Measurements from ENCODE around the gene SYT15B. TPM values are rescaled to one million over a fixed set of nuclear protein-coding genes. Genes with fewer than 3 reads are reported as not detected.
"Not testable (repeated sequence)": the region's sequence is repeated elsewhere in the genome, so short reads cannot be mapped to it uniquely, and the experiment has no call there.

Gene SYT15B
- polyA plus RNA-seq, 6 donors from 2014 or later = not detected

- H3K4me3 Mint-ChIP-seq; H3K27me3 Mint-ChIP-seq; H3K4me1 Mint-ChIP-seq; H3K9me3 Mint-ChIP-seq; ATAC-seq (ENCODE audit: low read depth in 2 of 2); DNase-seq; H3K36me3 Mint-ChIP-seq; H3K27ac Mint-ChIP-seq: not testable (repeated sequence)
Measured at GRCh38 chr10:47751821-47752220, 11.6 kb downstream of the SYT15B start.

GRCh38 chr10:47750360-47750759 is 13.0 kb downstream of the SYT15B start:
- DNase-seq, H3K27me3 Mint-ChIP-seq: not testable (repeated sequence)

GRCh38 chr10:47746780-47747376 is 16.5 kb downstream of the SYT15B start:
- not testable (repeated sequence) for H3K27me3 Mint-ChIP-seq; ATAC-seq (ENCODE audit: low read depth in 2 of 2); H3K27ac Mint-ChIP-seq; H3K9me3 Mint-ChIP-seq; H3K36me3 Mint-ChIP-seq; H3K4me1 Mint-ChIP-seq; H3K4me3 Mint-ChIP-seq; DNase-seq

More at GRCh38 chr10:47750360-47750759, 13.0 kb downstream of the SYT15B start:
- H3K4me1 Mint-ChIP-seq; H3K36me3 Mint-ChIP-seq; H3K4me3 Mint-ChIP-seq; H3K9me3 Mint-ChIP-seq; H3K27ac Mint-ChIP-seq; ATAC-seq (ENCODE audit: low read depth in 2 of 2): not testable (repeated sequence)

- H3K4me1 Mint-ChIP-seq; H3K9me3 Mint-ChIP-seq; DNase-seq; H3K27ac Mint-ChIP-seq; H3K36me3 Mint-ChIP-seq; H3K4me3 Mint-ChIP-seq; ATAC-seq (ENCODE audit: low read depth in 2 of 2); H3K27me3 Mint-ChIP-seq: not testable (repeated sequence)
Measured at GRCh38 chr10:47744881-47745280, 18.5 kb downstream of the SYT15B start.

GRCh38 chr10:47743611-47744550 is 19.5 kb downstream of the SYT15B start:
- H3K9me3 Mint-ChIP-seq, H3K36me3 Mint-ChIP-seq, H3K27me3 Mint-ChIP-seq, H3K4me1 Mint-ChIP-seq, H3K27ac Mint-ChIP-seq: not testable (repeated sequence)
- DNase-seq (peak; percentile 21), ATAC-seq (ENCODE audit: low read depth in 2 of 2) (peak; percentile 85 to 90)
- peak overlapping the region in 4 of 8 donors; percentile 29 to 65 (median 55) for H3K4me3 Mint-ChIP-seq

GRCh38 chr10:47740868-47741267 is 22.5 kb downstream of the SYT15B start:
- not testable (repeated sequence) for H3K4me1 Mint-ChIP-seq, H3K27ac Mint-ChIP-seq, H3K4me3 Mint-ChIP-seq, DNase-seq, H3K9me3 Mint-ChIP-seq, H3K27me3 Mint-ChIP-seq, H3K36me3 Mint-ChIP-seq
- peak; percentile 44 to 49 for ATAC-seq (ENCODE audit: low read depth in 2 of 2)

- DNase-seq; H3K27ac Mint-ChIP-seq; ATAC-seq (ENCODE audit: low read depth in 2 of 2); H3K4me1 Mint-ChIP-seq; H3K36me3 Mint-ChIP-seq; H3K27me3 Mint-ChIP-seq; H3K4me3 Mint-ChIP-seq; H3K9me3 Mint-ChIP-seq: not testable (repeated sequence)
Measured at GRCh38 chr10:47730911-47731310, 32.5 kb downstream of the SYT15B start.

GRCh38 chr10:47725740-47726139 is 37.7 kb downstream of the SYT15B start:
- peaks cover 9 to 15% (median 12%) of the 10 kb centered on the region in 3 donors for H3K4me1 Mint-ChIP-seq
- not testable (repeated sequence) for H3K4me3 Mint-ChIP-seq, H3K36me3 Mint-ChIP-seq, DNase-seq, H3K27ac Mint-ChIP-seq, H3K9me3 Mint-ChIP-seq, H3K27me3 Mint-ChIP-seq
- peak; percentile 70 to 77 for ATAC-seq (ENCODE audit: low read depth in 2 of 2)

GRCh38 chr10:47725047-47725446 is 38.3 kb downstream of the SYT15B start:
- H3K36me3 Mint-ChIP-seq; H3K27me3 Mint-ChIP-seq; ATAC-seq (ENCODE audit: low read depth in 2 of 2); H3K9me3 Mint-ChIP-seq; H3K4me3 Mint-ChIP-seq; H3K27ac Mint-ChIP-seq; DNase-seq: not testable (repeated sequence)
- H3K4me1 Mint-ChIP-seq = peaks cover 9 to 15% (median 12%) of the 10 kb centered on the region in 3 donors

- DNase-seq = not testable (repeated sequence)
Measured at GRCh38 chr10:47724119-47724518, 39.3 kb downstream of the SYT15B start.

GRCh38 chr10:47723362-47723761 is 40.0 kb downstream of the SYT15B start:
- peaks cover 9 to 15% (median 12%) of the 10 kb centered on the region in 3 donors for H3K4me1 Mint-ChIP-seq
- peak; percentile 72 to 73 for ATAC-seq (ENCODE audit: low read depth in 2 of 2)
- not testable (repeated sequence) for H3K9me3 Mint-ChIP-seq, H3K27me3 Mint-ChIP-seq, DNase-seq, H3K36me3 Mint-ChIP-seq
- peak overlapping the region in 2 of 6 donors; percentile 64 to 76 for H3K27ac Mint-ChIP-seq
- H3K4me3 Mint-ChIP-seq = peak overlapping the region in 3 of 8 donors; percentile 9 to 44 (median 34)

More at GRCh38 chr10:47724119-47724518, 39.3 kb downstream of the SYT15B start:
- H3K9me3 Mint-ChIP-seq, H3K36me3 Mint-ChIP-seq, H3K27me3 Mint-ChIP-seq: not testable (repeated sequence)
- H3K4me1 Mint-ChIP-seq = peaks cover 9 to 15% (median 12%) of the 10 kb centered on the region in 3 donors
- ATAC-seq (ENCODE audit: low read depth in 2 of 2) = peak in 1 of 2 donors; percentile 15
- peak overlapping the region in 1 of 6 donors; percentile 5 for H3K27ac Mint-ChIP-seq
- peak overlapping the region in 2 of 8 donors; percentile 15 to 18 for H3K4me3 Mint-ChIP-seq

- not testable (repeated sequence) for H3K9me3 Mint-ChIP-seq; H3K36me3 Mint-ChIP-seq; H3K27ac Mint-ChIP-seq; H3K4me1 Mint-ChIP-seq; ATAC-seq (ENCODE audit: low read depth in 2 of 2); H3K4me3 Mint-ChIP-seq; H3K27me3 Mint-ChIP-seq; DNase-seq
Measured at GRCh38 chr10:47717011-47717769, 46.2 kb downstream of the SYT15B start.

Data from naive B cell (primary cell).